T-helper 2 cell treated with Interferon-gamma antibody and Interleukin-4, amounts not matched to agents 5 μg/mL and 100 μg/mL, for 36 hours (primary cell): Measurements from ENCODE around the gene PSMB5.

Experiments
- DNase-seq: peaks from one replicate; pipeline ENCODE4 v3.0.0; 2021; ENCODE audit warnings: low spot score
- H3K27ac Mint-ChIP-seq: one replicate; pipeline ENCODE4 v1.8.0; 2021; ENCODE audit warnings: mild to moderate bottlenecking, mixed read lengths
- H3K27me3 Mint-ChIP-seq: one replicate; pipeline ENCODE4 v1.8.0; 2021; ENCODE audit warnings: low read depth, mixed read lengths
- H3K36me3 Mint-ChIP-seq: one replicate; pipeline ENCODE4 v1.8.0; 2021; ENCODE audit warnings: low read depth, mixed read lengths
- H3K4me1 Mint-ChIP-seq: one replicate; pipeline ENCODE4 v1.8.0; 2021; ENCODE audit warnings: low read depth, mixed read lengths
- H3K4me3 Mint-ChIP-seq: one replicate; pipeline ENCODE4 v1.8.0; 2022; ENCODE audit warnings: mild to moderate bottlenecking, moderate library complexity, mixed read lengths
- H3K9me3 Mint-ChIP-seq: one replicate; pipeline ENCODE4 v1.8.0; 2021; ENCODE audit warnings: mixed read lengths

Gene PSMB5

GRCh38 chr14:23034498-23035302 lies at the start of gene PSMB5:
TSS of gene PSMB5 (minus strand) at chr14:23034900. CDS start at chr14:23034881, 19 bp downstream.
- peak; percentile 86 for DNase-seq
- no peaks in the 10 kb centered on the region for H3K9me3 Mint-ChIP-seq
- peak within 1 kb of the TSS; percentile 89 for H3K27ac Mint-ChIP-seq
- H3K36me3 Mint-ChIP-seq, result peaks cover 22% of the 10 kb centered on the region
- H3K4me1 Mint-ChIP-seq, result peaks cover 25% of the 10 kb centered on the region
- peak within 1 kb of the TSS; percentile 83 for H3K4me3 Mint-ChIP-seq
- no peaks in the 10 kb centered on the region for H3K27me3 Mint-ChIP-seq

GRCh38 chr14:23080474-23080873 lies 45.8 kb upstream of the PSMB5 start:
- no peaks in the 10 kb centered on the region for H3K9me3 Mint-ChIP-seq
- no peaks in the 10 kb centered on the region for H3K27me3 Mint-ChIP-seq
- no peak overlapping the region for H3K27ac Mint-ChIP-seq
- DNase-seq, result no peak
- H3K4me1 Mint-ChIP-seq, result peaks cover 2% of the 10 kb centered on the region
- no peak overlapping the region for H3K4me3 Mint-ChIP-seq
- H3K36me3 Mint-ChIP-seq, result peaks cover 67% of the 10 kb centered on the region

- no peak for DNase-seq
- Mint-ChIP-seq H3K4me3 (no peak overlapping the region), H3K36me3 (peaks cover 68% of the 10 kb centered on the region), H3K27ac (no peak overlapping the region), H3K27me3 (no peaks in the 10 kb centered on the region), H3K9me3 (no peaks in the 10 kb centered on the region), H3K4me1 (peaks cover 2% of the 10 kb centered on the region)
Observed at GRCh38 chr14:23079716-23080115, 45.0 kb upstream of the PSMB5 start.

- Mint-ChIP-seq H3K9me3 (no peaks in the 10 kb centered on the region), H3K4me3 (no peak overlapping the region), H3K36me3 (peaks cover 69% of the 10 kb centered on the region), H3K27me3 (no peaks in the 10 kb centered on the region), H3K27ac (no peak overlapping the region), H3K4me1 (peaks cover 1% of the 10 kb centered on the region)
- no peak for DNase-seq
Observed at GRCh38 chr14:23078692-23079116, 44.0 kb upstream of the PSMB5 start.

- H3K36me3 Mint-ChIP-seq, result peaks cover 65% of the 10 kb centered on the region
- peaks cover 1% of the 10 kb centered on the region for H3K4me1 Mint-ChIP-seq
- no peak overlapping the region for H3K4me3 Mint-ChIP-seq
- H3K27ac Mint-ChIP-seq, result no peak overlapping the region
- DNase-seq, result no peak
- H3K27me3 Mint-ChIP-seq, result no peaks in the 10 kb centered on the region
- no peaks in the 10 kb centered on the region for H3K9me3 Mint-ChIP-seq
Observed at GRCh38 chr14:23077962-23078361, 43.3 kb upstream of the PSMB5 start.

GRCh38 chr14:23076785-23077408 lies 42.2 kb upstream of the PSMB5 start:
- H3K9me3 Mint-ChIP-seq, result no peaks in the 10 kb centered on the region
- peaks cover 69% of the 10 kb centered on the region for H3K36me3 Mint-ChIP-seq
- peaks cover 8% of the 10 kb centered on the region for H3K4me1 Mint-ChIP-seq
- no peak for DNase-seq
- H3K27me3 Mint-ChIP-seq, result no peaks in the 10 kb centered on the region
- no peak overlapping the region for H3K4me3 Mint-ChIP-seq
- H3K27ac Mint-ChIP-seq, result no peak overlapping the region

- Mint-ChIP-seq H3K4me3 (no peak overlapping the region), H3K27ac (no peak overlapping the region), H3K27me3 (no peaks in the 10 kb centered on the region), H3K36me3 (peaks cover 64% of the 10 kb centered on the region), H3K9me3 (no peaks in the 10 kb centered on the region), H3K4me1 (peaks cover 23% of the 10 kb centered on the region)
- DNase-seq, result no peak
Observed at GRCh38 chr14:23074906-23075305, 40.2 kb upstream of the PSMB5 start.

- H3K4me3 Mint-ChIP-seq, result peak overlapping the region; percentile 93
- H3K36me3 Mint-ChIP-seq, result peaks cover 54% of the 10 kb centered on the region
- DNase-seq, result no peak
- no peaks in the 10 kb centered on the region for H3K27me3 Mint-ChIP-seq
- peak overlapping the region; percentile 89 for H3K27ac Mint-ChIP-seq
- H3K4me1 Mint-ChIP-seq, result peaks cover 30% of the 10 kb centered on the region
- no peaks in the 10 kb centered on the region for H3K9me3 Mint-ChIP-seq
Observed at GRCh38 chr14:23071921-23072539, 37.3 kb upstream of the PSMB5 start.

- DNase-seq, result peak; percentile 76
- peaks cover 30% of the 10 kb centered on the region for H3K4me1 Mint-ChIP-seq
- H3K27ac Mint-ChIP-seq, result peak overlapping the region; percentile 89
- H3K36me3 Mint-ChIP-seq, result peaks cover 56% of the 10 kb centered on the region
- no peaks in the 10 kb centered on the region for H3K27me3 Mint-ChIP-seq
- H3K9me3 Mint-ChIP-seq, result no peaks in the 10 kb centered on the region
- peak overlapping the region; percentile 93 for H3K4me3 Mint-ChIP-seq
Observed at GRCh38 chr14:23071244-23071920, 36.7 kb upstream of the PSMB5 start.

- Mint-ChIP-seq H3K36me3 (peaks cover 59% of the 10 kb centered on the region), H3K27me3 (no peaks in the 10 kb centered on the region), H3K9me3 (no peaks in the 10 kb centered on the region), H3K4me3 (peak overlapping the region; percentile 93), H3K4me1 (peaks cover 30% of the 10 kb centered on the region), H3K27ac (peak overlapping the region; percentile 89)
- DNase-seq, result no peak
Observed at GRCh38 chr14:23070262-23071129, 35.8 kb upstream of the PSMB5 start.

- H3K27ac Mint-ChIP-seq, result no peak overlapping the region
- H3K36me3 Mint-ChIP-seq, result peaks cover 55% of the 10 kb centered on the region
- H3K4me1 Mint-ChIP-seq, result peaks cover 29% of the 10 kb centered on the region
- H3K4me3 Mint-ChIP-seq, result no peak overlapping the region
- no peaks in the 10 kb centered on the region for H3K9me3 Mint-ChIP-seq
- no peak for DNase-seq
- no peaks in the 10 kb centered on the region for H3K27me3 Mint-ChIP-seq
Observed at GRCh38 chr14:23069413-23069806, 34.7 kb upstream of the PSMB5 start.

GRCh38 chr14:23068789-23069412 lies 34.2 kb upstream of the PSMB5 start:
- H3K9me3 Mint-ChIP-seq, result no peaks in the 10 kb centered on the region
- H3K27ac Mint-ChIP-seq, result peak overlapping the region; percentile 45
- DNase-seq, result peak; percentile 69
- peaks cover 59% of the 10 kb centered on the region for H3K36me3 Mint-ChIP-seq
- H3K4me1 Mint-ChIP-seq, result peaks cover 29% of the 10 kb centered on the region
- H3K27me3 Mint-ChIP-seq, result no peaks in the 10 kb centered on the region
- H3K4me3 Mint-ChIP-seq, result peak overlapping the region; percentile 48
